Liver (tissue), 9 donors: ENCODE measurements around the gene ENO3. TPM values are rescaled to one million over a fixed set of nuclear protein-coding genes. Genes with fewer than 3 reads are reported as not detected.

Experiments
- DNase-seq: peaks from one replicate; pipeline ENCODE4 v3.0.0-alpha.2; 2017; ENCODE audit warnings: low spot score
- H3K27ac ChIP-seq, 2 donors: one replicate each; pipeline ENCODE4 v1.7.0; 2013; ENCODE audit warnings: inconsistent platforms in 2 of 2, low read length in 2 of 2, control low read depth in 1 of 2, low read depth in 1 of 2, mild to moderate bottlenecking in 1 of 2
- H3K27me3 ChIP-seq, 4 donors: one replicate each; pipeline versions ENCODE4 v1.6.1 to v1.7.0; 2013; ENCODE audit warnings: low read length in 3 of 4, inconsistent platforms in 1 of 4, mild to moderate bottlenecking in 1 of 4, moderate library complexity in 1 of 4; ENCODE audit not compliant: control insufficient read depth in 4 of 4, insufficient read depth in 4 of 4
- H3K36me3 ChIP-seq, 4 donors: one replicate each; pipeline versions ENCODE4 v1.6.1 to v1.7.0; 2013; ENCODE audit warnings: low read length in 3 of 4, mild to moderate bottlenecking in 3 of 4, low read depth in 1 of 4, moderate library complexity in 1 of 4; ENCODE audit not compliant: control insufficient read depth in 4 of 4, insufficient read depth in 3 of 4
- H3K4me1 ChIP-seq, 4 donors: one replicate each; pipeline versions ENCODE4 v1.6.1 to v1.7.0; 2013; ENCODE audit warnings: low read length in 3 of 4, mild to moderate bottlenecking in 3 of 4, moderate library complexity in 1 of 4; ENCODE audit not compliant: control insufficient read depth in 4 of 4, insufficient read depth in 4 of 4
- H3K4me3 ChIP-seq, 3 donors: one replicate each; pipeline versions ENCODE4 v1.6.1 to v1.7.0; 2013; ENCODE audit warnings: low read length in 3 of 3, control low read depth in 1 of 3, low read depth in 1 of 3, mild to moderate bottlenecking in 1 of 3
- H3K9ac ChIP-seq, 2 donors: one replicate each; pipeline ENCODE4 v1.7.0; 2013; ENCODE audit warnings: low read length in 2 of 2, mild to moderate bottlenecking in 2 of 2, moderate library complexity in 2 of 2, control low read depth in 1 of 2, low read depth in 1 of 2
- H3K9me3 ChIP-seq, 4 donors: one replicate each; pipeline versions ENCODE4 v1.6.1 to v1.7.0; 2013; ENCODE audit warnings: low read length in 3 of 4; ENCODE audit not compliant: control insufficient read depth in 4 of 4
- ATF3 ChIP-seq: IDR thresholded peaks from 2 replicates; pipeline ENCODE4 v1.6.1; 2016; ENCODE audit warnings: antibody characterized with exemption
- CTCF ChIP-seq: fragments of 150-350 bp; IDR thresholded peaks from 2 replicates; pipeline ENCODE4 v1.5.1; 2017; ENCODE audit warnings: improper control_type of control experiment, low read depth, low read length; ENCODE audit not compliant: missing input control
- EGR1 ChIP-seq, 2 donors: IDR thresholded peaks; 2 replicates each; pipeline ENCODE4 v1.6.1; 2016 to 2018; ENCODE audit warnings: antibody characterized with exemption in 2 of 2, low read depth in 2 of 2
- FOXA1 ChIP-seq: IDR thresholded peaks from 2 replicates; pipeline ENCODE4 v1.6.1; 2016; ENCODE audit warnings: antibody characterized with exemption
- FOXA2 ChIP-seq: IDR thresholded peaks from 2 replicates; pipeline ENCODE4 v1.6.1; 2016; ENCODE audit warnings: antibody characterized with exemption
- GABPA ChIP-seq, 2 donors: IDR thresholded peaks in 1 of 2; conservative IDR thresholded peaks in 1 of 2; 2 replicates each; pipeline ENCODE4 v1.6.1; 2016; ENCODE audit warnings: antibody characterized with exemption in 2 of 2, mild to moderate bottlenecking in 1 of 2, moderate library complexity in 1 of 2
- HNF4A ChIP-seq, 2 donors: conservative IDR thresholded peaks; 2 replicates each; pipeline ENCODE4 v1.6.1; 2016; ENCODE audit warnings: antibody characterized with exemption in 2 of 2, mild to moderate bottlenecking in 2 of 2
- HNF4G ChIP-seq: IDR thresholded peaks from 2 replicates; pipeline ENCODE4 v1.6.1; 2016; ENCODE audit warnings: antibody characterized with exemption
- JUND ChIP-seq, 2 donors: IDR thresholded peaks; 2 replicates each; pipeline ENCODE4 v1.6.1; 2016; ENCODE audit warnings: antibody characterized with exemption in 2 of 2
- MAX ChIP-seq: IDR thresholded peaks from 2 replicates; pipeline ENCODE4 v1.6.1; 2016; ENCODE audit warnings: antibody characterized with exemption
- NR2F2 ChIP-seq: IDR thresholded peaks from 2 replicates; pipeline ENCODE4 v1.6.1; 2016; ENCODE audit warnings: antibody characterized with exemption
- RAD21 ChIP-seq, 2 donors: IDR thresholded peaks; 2 replicates each; pipeline ENCODE4 v1.6.1; 2016; ENCODE audit warnings: antibody characterized with exemption in 2 of 2, mild to moderate bottlenecking in 2 of 2
- REST ChIP-seq: IDR thresholded peaks from 2 replicates; pipeline ENCODE4 v1.6.1; 2016; ENCODE audit warnings: antibody characterized with exemption, mild to moderate bottlenecking
- RXRA ChIP-seq, 2 donors: IDR thresholded peaks; 2 replicates each; pipeline ENCODE4 v1.6.1; 2017 to 2018; ENCODE audit warnings: antibody characterized with exemption in 2 of 2, mild to moderate bottlenecking in 1 of 2
- SP1 ChIP-seq: IDR thresholded peaks from 2 replicates; pipeline ENCODE4 v1.6.1; 2018; ENCODE audit warnings: antibody characterized with exemption, mild to moderate bottlenecking
- TAF1 ChIP-seq: conservative IDR thresholded peaks from 2 replicates; pipeline ENCODE4 v1.6.1; 2016; ENCODE audit warnings: antibody characterized with exemption, mild to moderate bottlenecking
- YY1 ChIP-seq: IDR thresholded peaks from 2 replicates; pipeline ENCODE4 v1.6.1; 2016; ENCODE audit warnings: antibody characterized with exemption, mild to moderate bottlenecking
- ZBTB33 ChIP-seq: IDR thresholded peaks from 2 replicates; pipeline ENCODE4 v1.6.1; 2016; ENCODE audit warnings: antibody characterized with exemption
- WGBS: extraction: QIAGEN DNeasy Blood & Tissue Kit; methylation state at CpG from one replicate; pipeline ENCODE4 v1.1.7; 2013; 5-methylcytosine and 5-hydroxymethylcytosine counted together
- polyA plus RNA-seq, 2 donors: library from polyadenylated mRNA; stranded (reverse) in 1 of 2; unstranded in 1 of 2; fragments of 200-250 nt in 1 of 2; fragments of >200 nt in 1 of 2; fragmentation: Nextera tagmentation in 1 of 2; extraction: Ambion mirVana in 1 of 2; gene quantifications; one replicate each; pipeline versions ENCODE4 v1.2.1 to v1.2.3, GENCODE V29; 2013 to 2015
- total RNA-seq, 2 donors: library from RNA; depleted of rRNA; stranded (reverse); fragments of >200 nt; gene quantifications; one replicate each; pipeline ENCODE4 v1.2.3, GENCODE V29; 2014
- donor health status: healthy.
- donor health status: healthy.
- donor health status: healthy.
- donor health status: healthy.
- donor health status: healthy.

The ENO3 gene
- total and polyA plus RNA-seq, 4 donors, result 26.3 to 117 (median 30.8) TPM

GRCh38 chr17:4973256-4974114 lies 22.6 kb downstream of the ENO3 start:
- Histone ChIP-seq H3K36me3 (peaks cover 11 to 20% (median 17%) of the 10 kb centered on the region in 4 donors), H3K27me3 (no peaks in the 10 kb centered on the region), H3K4me1 (peaks cover 3 to 41% (median 25%) of the 10 kb centered on the region in 4 donors), H3K9me3 (no peaks in the 10 kb centered on the region), H3K4me3 (no peak overlapping the region), H3K9ac (no peak overlapping the region), H3K27ac (no peak overlapping the region)
- TF ChIP-seq EGR1 (IDR thresholded peaks at IDR 0.05; ENCODE audit: low read depth in 2 of 2) (no peak), RXRA (IDR thresholded peaks at IDR 0.05) (no peak), FOXA2 (no peak), SP1 (no peak), MAX (no peak), ATF3 (no peak), CTCF (no peak), RAD21 (IDR thresholded peaks at IDR 0.05) (no peak), HNF4A (conservative IDR thresholded peaks at IDR 0.05) (no peak), YY1 (no peak), ZBTB33 (no peak), JUND (IDR thresholded peaks at IDR 0.05) (no peak), TAF1 (no peak), FOXA1 (no peak), HNF4G (no peak), NR2F2 (no peak), REST (no peak), GABPA (IDR thresholded peaks at IDR 0.05 in 1 of 2, conservative IDR thresholded peaks at IDR 0.05 in 1 of 2) (no peak)
- DNase-seq, result no peak
- 87% methylated on average over 10 of the region's 10 CpGs for WGBS
